Right lobe of liver (tissue), 6 donors: ENCODE data around the gene MAPK12. TPM values are rescaled to one million over a fixed set of nuclear protein-coding genes. Genes with fewer than 3 reads are reported as not detected.
A peak's percentile ranks its signal among the peaks of the same experiment; 100 is the strongest.

ENCODE experiments used
- ATAC-seq, 4 donors: fragments of 200-7000 bp; cut with Tn5 transposase; one replicate each; pipeline ENCODE4 v1.9.1; 2020; ENCODE audit warnings: mild to moderate bottlenecking in 4 of 4, moderate library complexity in 4 of 4
- DNase-seq, 3 donors: peaks; one replicate each; pipeline ENCODE4 v3.0.0-alpha.2; 2020
- H3K27ac ChIP-seq, 3 donors: fragments of 200-600 bp; one replicate each; pipeline ENCODE4 v1.8.0; 2022
- H3K27me3 ChIP-seq, 2 donors: fragments of 200-600 bp; one replicate each; pipeline ENCODE4 v1.8.0; 2022
- H3K36me3 ChIP-seq, 4 donors: fragments of 200-600 bp; sonication (generic) in 1 of 4; one replicate each; pipeline versions ENCODE4 v1.5.1 to v1.8.0; 2017 to 2022; ENCODE audit warnings: control low read depth in 1 of 4
- H3K4me1 ChIP-seq, 4 donors: fragments of 200-600 bp; sonication (generic) in 1 of 4; one replicate each; pipeline versions ENCODE4 v1.5.1 to v1.8.0; 2017 to 2022; ENCODE audit warnings: control low read depth in 1 of 4
- H3K4me3 ChIP-seq, 3 donors: fragments of 200-600 bp; one replicate each; pipeline ENCODE4 v1.8.0; 2022
- H3K9me3 ChIP-seq, 4 donors: fragments of 200-600 bp; sonication (generic) in 1 of 4; one replicate each; pipeline versions ENCODE4 v1.5.1 to v1.8.0; 2017 to 2022; ENCODE audit warnings: control low read depth in 1 of 4
- CTCF ChIP-seq, 4 donors: fragments of 200-600 bp in 3 of 4; fragments of 450-650 bp in 1 of 4; IDR thresholded peaks; one replicate each; pipeline versions ENCODE4 v1.5.1 to v1.8.0; 2016 to 2022; ENCODE audit warnings: antibody characterized with exemption in 4 of 4, mild to moderate bottlenecking in 2 of 4
- POLR2A ChIP-seq: fragments of 450-650 bp; IDR thresholded peaks from one replicate; pipeline ENCODE4 v1.6.1; 2017; ENCODE audit warnings: antibody characterized with exemption, mild to moderate bottlenecking
- WGBS: methylation state at CpG from one replicate; pipeline ENCODE4 v1.1.6; 2018; ENCODE audit warnings: low coverage, low lambda C conversion rate; ENCODE audit not compliant: insufficient coverage; ENCODE audit errors: missing lambda C conversion rate; 5-methylcytosine and 5-hydroxymethylcytosine counted together
- intact Hi-C, 2 donors: fragments of 100-400 bp; cut with DNase I; formaldehyde crosslinking; loops; one replicate each; pipeline versions ENCODE4 v1.11.2 to v1.14.1; 2022
- total RNA-seq, 6 experiments: library from RNA; depleted of rRNA in 2 of 6; stranded (reverse); fragments of >200 nt in 2 of 6; fragmentation: NEBNext Ultra II Directional in 3 of 6; extraction: Animal tissue kit (Norgen Biotek cat#: 25700) in 3 of 6; gene quantifications; one replicate each; pipeline versions ENCODE4 v1.1.0 to v1.2.4, GENCODE V29; 2016 to 2023
- donor health status: DM: no; HTN: yes; CAD: no.
- donor health status: DM: no; HTN: no; CAD: no.
- donor health status: DM: no; HTN: no; CAD: no.
- donor health status: DM: no; HTN: yes; CAD: no.
- donor health status: DM: no; HTN: yes; CAD: no.

Gene MAPK12
- total RNA-seq, 6 experiments from 2014 or later, result 2.1 to 7.6 (median 3.6) TPM

DNA sequence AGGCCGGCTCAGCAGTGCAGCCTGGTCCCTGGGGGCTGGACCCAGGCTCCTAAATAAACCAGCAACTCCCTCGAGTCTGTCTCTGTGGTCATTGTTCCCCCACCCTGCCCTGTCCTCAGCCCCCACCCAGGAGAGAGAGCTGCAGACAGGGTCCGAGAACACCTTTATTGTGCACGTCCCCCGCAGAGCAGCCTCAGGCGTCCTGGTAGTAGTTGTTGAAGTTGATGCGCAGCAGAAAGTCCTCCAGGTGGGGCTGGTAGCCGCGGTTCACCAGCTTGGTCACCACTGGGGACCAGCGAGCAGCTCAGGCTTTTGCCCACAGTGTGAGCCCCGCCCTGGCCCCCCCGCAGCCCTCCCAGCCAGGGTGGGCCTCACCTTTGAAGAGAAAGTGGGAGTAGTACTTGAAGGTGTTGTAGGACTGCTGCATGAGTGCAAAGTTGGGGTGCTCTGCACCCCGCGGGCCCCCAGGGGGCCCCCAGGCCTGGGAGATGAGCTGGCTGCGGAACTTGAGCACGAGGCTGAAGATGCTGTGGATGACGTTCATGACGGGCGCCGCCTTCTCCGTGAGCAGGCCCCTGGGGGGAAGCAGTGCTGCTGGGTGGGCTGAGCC, 43.8 kb downstream of the MAPK12 start:
- peaks cover 6 to 82% (median 32%) of the 10 kb centered on the region in 4 donors for H3K36me3 ChIP-seq

DNA sequence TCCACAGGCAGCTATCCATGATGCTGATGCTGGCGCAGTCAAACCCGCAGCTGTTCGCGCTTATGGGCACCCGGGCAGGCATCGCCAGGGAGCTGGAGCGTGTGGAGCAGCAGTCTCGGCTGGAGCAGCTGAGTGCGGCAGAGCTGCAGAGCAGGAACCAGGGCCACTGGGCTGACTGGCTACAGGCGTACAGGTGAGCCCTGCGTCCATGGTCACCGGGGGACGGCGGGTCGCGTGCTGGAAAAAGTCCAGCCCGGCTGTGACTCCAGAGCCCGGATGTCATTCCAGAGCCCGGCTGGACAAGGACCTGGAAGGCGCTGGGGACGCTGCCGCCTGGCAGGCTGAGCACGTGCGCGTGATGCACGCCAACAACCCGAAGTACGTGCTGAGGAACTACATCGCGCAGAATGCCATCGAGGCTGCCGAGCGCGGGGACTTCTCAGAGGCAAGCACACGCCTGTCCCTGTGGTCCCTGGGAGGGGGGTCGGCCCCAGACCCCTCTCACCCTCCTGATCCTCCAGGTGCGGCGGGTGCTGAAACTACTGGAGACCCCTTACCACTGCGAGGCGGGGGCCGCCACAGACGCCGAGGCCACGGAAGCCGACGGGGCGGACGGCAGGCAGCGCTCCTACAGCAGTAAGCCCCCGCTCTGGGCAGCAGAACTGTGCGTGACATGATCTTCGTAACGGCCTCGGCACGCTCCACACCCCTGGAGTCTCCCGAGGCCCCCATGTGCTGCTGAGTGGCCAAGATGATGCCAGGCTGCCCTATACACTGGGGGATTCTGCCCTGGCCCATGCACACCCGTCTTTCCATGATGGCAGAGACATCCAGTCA, 44.6 kb downstream of the MAPK12 start:
- ATAC-seq, result no peak
- H3K4me3 ChIP-seq, result no peak overlapping the region
- no peaks in the 10 kb centered on the region for H3K27me3 ChIP-seq
- H3K4me1 ChIP-seq, result peaks cover 0 to 4% (median 2%) of the 10 kb centered on the region in 4 donors
- no peak overlapping the region for H3K27ac ChIP-seq
- peaks cover 6 to 83% (median 31%) of the 10 kb centered on the region in 4 donors for H3K36me3 ChIP-seq
- 89% methylated on average over 10 of the region's 57 CpGs for WGBS
- H3K9me3 ChIP-seq, result no peaks in the 10 kb centered on the region
- DNase-seq, result peak in 2 of 3 donors; percentile 35 to 58
- intact Hi-C loops, result no loop called here
- TF ChIP-seq POLR2A (no peak), CTCF (IDR thresholded peaks at IDR 0.05) (no peak)

More for the DNA sequence above, 43.8 kb downstream of the MAPK12 start:
- Histone ChIP-seq H3K4me3 (no peak overlapping the region), H3K4me1 (peaks cover 0 to 4% (median 2%) of the 10 kb centered on the region in 4 donors), H3K27ac (no peak overlapping the region), H3K27me3 (no peaks in the 10 kb centered on the region), H3K9me3 (no peaks in the 10 kb centered on the region)
- no peak for TF ChIP-seq POLR2A
- no peak for TF ChIP-seq CTCF (IDR thresholded peaks at IDR 0.05)
- DNase-seq (peak in 1 of 3 donors; percentile 20), ATAC-seq (no peak)
- intact Hi-C loops, result no loop called here
- no CpG with 5 or more reads among the region's 21 CpGs for WGBS

DNA sequence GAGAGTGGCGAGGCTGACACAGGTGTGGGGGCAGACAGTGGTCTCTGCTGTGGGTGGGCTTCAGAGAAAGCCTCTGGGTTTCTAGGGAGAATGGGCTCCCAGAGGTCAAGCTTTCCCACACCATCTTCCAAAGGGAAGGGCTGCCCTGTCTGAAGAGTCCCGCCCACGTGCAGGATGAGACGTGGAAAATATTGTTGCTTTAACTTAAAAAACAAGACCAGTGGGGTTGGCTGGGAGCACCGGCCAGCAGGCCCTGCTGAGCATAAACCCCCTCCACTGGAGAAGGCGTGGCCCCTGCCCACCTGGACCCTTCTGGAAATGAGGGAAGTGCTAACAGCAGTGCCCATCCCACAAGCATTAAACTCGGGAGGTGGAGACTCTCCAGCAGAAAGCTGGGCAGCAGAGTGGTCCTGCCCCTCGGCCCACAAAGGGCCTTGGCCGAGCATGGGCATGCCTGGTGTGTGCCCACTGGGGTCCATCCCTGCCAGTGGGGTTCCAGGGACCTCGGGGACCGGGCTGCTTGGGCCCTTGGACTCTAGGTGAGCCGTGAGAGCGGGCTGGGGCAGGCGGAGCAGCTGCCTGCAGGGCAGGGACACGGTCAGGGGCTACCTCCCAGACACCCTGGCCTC, 45.3 kb downstream of the MAPK12 start:
- 89% methylated on average over 3 of the region's 15 CpGs for WGBS
- ATAC-seq (no peak), DNase-seq (peak in 1 of 3 donors; percentile 29)
- no peak overlapping the region for H3K27ac ChIP-seq
- no peaks in the 10 kb centered on the region for H3K27me3 ChIP-seq
- H3K36me3 ChIP-seq, result peaks cover 6 to 84% (median 34%) of the 10 kb centered on the region in 4 donors
- H3K4me1 ChIP-seq, result peaks cover 0 to 4% (median 2%) of the 10 kb centered on the region in 4 donors
- H3K9me3 ChIP-seq, result no peaks in the 10 kb centered on the region
- no peak overlapping the region for H3K4me3 ChIP-seq
- TF ChIP-seq POLR2A, result no peak
- TF ChIP-seq CTCF (IDR thresholded peaks at IDR 0.05), result no peak
- intact Hi-C loops, result no loop called here

- H3K27me3 ChIP-seq, result no peaks in the 10 kb centered on the region
- H3K4me3 ChIP-seq, result no peak overlapping the region
- peaks cover 0 to 4% (median 2%) of the 10 kb centered on the region in 4 donors for H3K4me1 ChIP-seq
- no peak overlapping the region for H3K27ac ChIP-seq
- TF ChIP-seq POLR2A (no peak), CTCF (IDR thresholded peaks at IDR 0.05) (no peak)
- peaks cover 8 to 84% (median 39%) of the 10 kb centered on the region in 4 donors for H3K36me3 ChIP-seq
- DNase-seq (peak in 1 of 3 donors; percentile 30), ATAC-seq (no peak)
- 65% methylated on average over 5 of the region's 17 CpGs for WGBS
- H3K9me3 ChIP-seq, result no peaks in the 10 kb centered on the region
- intact Hi-C loops, result no loop called here
These were observed 46.0 kb downstream of the MAPK12 start for GRCh38 chr22:50215297-50216054.
